GM18519 (cell line): Measurements from ENCODE around the gene FLT1.

Experiments used
- ATAC-seq: cut with Tn5 transposase; IDR thresholded peaks from one replicate; pipeline ENCODE4 v1.9.1; 2021; ENCODE audit warnings: mild to moderate bottlenecking, moderate library complexity; ENCODE audit not compliant: unreplicated experiment, low FRiP score

FLT1 gene, protein sequence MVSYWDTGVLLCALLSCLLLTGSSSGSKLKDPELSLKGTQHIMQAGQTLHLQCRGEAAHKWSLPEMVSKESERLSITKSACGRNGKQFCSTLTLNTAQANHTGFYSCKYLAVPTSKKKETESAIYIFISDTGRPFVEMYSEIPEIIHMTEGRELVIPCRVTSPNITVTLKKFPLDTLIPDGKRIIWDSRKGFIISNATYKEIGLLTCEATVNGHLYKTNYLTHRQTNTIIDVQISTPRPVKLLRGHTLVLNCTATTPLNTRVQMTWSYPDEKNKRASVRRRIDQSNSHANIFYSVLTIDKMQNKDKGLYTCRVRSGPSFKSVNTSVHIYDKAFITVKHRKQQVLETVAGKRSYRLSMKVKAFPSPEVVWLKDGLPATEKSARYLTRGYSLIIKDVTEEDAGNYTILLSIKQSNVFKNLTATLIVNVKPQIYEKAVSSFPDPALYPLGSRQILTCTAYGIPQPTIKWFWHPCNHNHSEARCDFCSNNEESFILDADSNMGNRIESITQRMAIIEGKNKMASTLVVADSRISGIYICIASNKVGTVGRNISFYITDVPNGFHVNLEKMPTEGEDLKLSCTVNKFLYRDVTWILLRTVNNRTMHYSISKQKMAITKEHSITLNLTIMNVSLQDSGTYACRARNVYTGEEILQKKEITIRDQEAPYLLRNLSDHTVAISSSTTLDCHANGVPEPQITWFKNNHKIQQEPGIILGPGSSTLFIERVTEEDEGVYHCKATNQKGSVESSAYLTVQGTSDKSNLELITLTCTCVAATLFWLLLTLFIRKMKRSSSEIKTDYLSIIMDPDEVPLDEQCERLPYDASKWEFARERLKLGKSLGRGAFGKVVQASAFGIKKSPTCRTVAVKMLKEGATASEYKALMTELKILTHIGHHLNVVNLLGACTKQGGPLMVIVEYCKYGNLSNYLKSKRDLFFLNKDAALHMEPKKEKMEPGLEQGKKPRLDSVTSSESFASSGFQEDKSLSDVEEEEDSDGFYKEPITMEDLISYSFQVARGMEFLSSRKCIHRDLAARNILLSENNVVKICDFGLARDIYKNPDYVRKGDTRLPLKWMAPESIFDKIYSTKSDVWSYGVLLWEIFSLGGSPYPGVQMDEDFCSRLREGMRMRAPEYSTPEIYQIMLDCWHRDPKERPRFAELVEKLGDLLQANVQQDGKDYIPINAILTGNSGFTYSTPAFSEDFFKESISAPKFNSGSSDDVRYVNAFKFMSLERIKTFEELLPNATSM (N-terminal part only)

DNA sequence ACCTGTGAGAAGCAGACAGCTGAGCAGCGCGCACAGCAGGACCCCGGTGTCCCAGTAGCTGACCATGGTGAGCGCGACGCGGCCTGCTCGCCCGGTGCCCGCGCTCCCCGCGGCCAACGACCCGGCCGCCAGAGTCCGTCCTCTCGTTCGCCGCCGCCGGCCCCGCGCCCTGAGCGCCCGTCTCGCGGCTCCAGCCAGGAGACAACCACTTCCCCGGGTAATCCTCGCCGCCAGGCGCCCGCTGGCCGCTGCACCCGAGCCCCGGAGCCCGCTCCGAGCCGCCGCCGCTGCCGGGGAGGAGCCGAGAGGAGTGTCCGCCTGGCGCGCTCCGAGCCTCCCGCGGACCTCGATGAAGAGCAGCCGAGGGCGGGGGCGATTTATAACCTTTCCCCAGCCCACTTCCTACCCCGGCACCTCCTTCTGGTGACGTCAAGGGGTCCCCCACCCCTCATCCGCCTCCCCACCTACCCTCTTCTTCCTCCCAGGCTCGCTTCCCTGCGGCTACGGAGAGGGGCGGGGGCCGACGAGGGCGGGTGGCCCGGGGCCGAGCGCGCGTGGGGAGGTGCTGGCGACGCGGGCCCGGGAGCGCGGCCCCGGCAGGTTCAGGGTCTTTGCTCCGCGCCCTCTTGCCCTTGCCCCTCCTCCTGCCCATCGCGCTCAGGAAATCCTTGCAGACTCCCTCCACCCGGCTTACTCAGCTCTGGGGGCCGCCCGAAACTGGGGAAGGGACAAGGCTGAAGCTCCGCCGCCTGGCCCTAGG lies at the start of gene FLT1:
TSS of gene FLT1 (minus strand) at position 351 of the 760 bp plus-strand sequence. CDS start at position 66, 285 bp downstream.
- ATAC-seq = no peak

DNA sequence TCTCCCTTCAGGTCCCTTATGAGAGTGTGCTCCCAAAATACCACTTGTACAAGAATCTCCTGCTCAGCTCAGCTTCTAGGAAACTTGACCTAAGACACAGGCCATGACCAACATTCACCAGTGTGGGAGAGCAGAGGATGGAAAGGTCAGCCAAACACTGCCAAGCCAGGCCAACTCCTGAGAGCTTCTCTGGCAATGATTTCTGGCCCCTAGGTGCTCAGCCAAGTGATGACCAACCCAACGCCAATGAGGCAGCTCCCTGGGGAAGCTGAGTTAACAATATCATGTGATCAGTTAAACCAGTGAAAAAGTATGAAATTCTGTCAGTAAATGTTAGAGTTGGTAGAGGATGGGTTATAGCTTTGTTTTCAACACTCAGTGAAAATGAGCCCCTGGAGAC lies 49.1 kb upstream of the FLT1 start:
- ATAC-seq = no peak

DNA sequence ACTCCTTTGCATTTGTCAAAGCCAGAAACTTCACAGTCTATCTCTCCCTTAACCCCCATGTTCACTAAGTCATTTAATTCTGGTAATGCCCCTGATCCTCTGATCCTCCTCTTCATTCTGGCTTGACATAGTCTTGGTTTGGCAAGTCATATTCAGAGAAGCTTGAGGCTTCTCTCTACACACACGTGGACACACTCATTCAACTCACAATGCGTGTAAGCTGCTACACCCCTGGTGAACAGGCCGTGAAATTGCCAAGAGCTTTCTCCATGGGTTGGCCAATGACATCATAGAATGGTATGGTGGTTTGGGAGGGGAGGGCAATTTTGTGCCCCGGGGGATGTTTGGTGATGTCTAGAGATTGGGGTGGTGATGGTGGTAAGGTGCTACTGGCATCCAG lies 47.9 kb upstream of the FLT1 start:
- no peak for ATAC-seq

DNA sequence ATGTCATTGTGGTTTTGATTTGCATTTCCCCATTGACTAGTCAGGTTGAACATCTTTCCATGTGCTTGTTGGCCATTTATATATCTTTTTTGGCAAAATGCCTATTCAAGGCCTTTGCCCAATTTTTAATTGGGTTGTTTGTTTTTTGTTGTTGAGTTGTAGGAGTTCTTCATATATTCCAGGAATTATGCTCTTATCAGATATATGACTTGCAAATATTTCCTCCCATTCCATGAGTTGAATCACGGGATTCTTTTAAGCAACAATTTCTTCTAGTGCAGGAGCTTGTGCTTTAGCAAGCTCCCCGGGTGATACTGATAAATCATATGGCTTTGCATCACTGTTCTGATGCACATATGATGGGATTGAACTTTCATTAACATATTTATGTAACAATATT lies 47.0 kb upstream of the FLT1 start:
- no peak for ATAC-seq

DNA sequence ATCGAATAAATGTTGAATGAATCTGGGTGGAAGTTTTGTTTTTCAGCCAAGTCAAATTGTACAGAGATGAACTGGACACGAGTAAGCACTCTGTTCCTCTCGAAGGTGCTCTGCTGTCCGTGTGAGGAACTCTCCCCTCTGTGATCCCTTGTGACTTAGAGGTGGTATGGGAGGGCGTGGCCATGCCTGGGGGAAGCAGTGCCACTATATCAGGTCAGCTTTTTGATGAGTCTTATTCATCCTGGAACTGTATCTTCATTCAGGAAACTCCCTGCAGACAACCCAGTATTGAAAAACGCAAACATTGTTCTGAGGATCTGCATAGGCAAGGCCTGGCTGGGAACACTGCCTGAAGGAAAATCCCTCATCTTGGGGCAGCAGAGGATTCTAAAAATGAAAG lies 45.7 kb upstream of the FLT1 start:
- no peak for ATAC-seq

DNA sequence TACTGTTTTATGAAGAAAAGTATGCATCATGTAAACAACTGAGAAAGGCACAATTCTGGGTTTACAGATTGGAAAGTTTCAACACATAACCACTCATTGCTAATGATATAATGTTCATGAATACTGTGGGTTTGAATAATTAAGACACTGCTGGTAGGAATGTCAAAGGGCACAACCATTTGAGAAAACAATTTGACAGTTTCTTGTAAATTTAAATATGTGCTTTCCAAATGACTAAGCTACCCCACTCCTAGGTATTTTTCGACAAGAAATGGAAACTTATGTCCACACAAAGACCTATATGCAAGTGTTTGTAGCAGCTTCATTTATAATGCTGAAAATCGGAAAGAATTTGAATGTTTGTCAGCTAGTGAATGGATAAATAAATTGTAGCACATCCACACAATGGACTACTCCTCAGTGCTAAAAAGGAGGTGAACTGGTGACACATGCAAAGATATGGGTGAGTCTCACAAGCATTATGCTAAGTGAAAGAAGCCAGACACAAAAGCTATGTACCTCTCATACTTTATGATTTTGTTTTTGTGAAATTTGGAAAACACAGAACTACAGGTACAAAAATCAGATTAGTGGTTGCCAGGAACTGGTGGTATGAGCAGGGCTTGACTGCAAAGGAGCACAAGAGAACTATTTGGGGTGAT lies 44.8 kb upstream of the FLT1 start:
- ATAC-seq = no peak

DNA sequence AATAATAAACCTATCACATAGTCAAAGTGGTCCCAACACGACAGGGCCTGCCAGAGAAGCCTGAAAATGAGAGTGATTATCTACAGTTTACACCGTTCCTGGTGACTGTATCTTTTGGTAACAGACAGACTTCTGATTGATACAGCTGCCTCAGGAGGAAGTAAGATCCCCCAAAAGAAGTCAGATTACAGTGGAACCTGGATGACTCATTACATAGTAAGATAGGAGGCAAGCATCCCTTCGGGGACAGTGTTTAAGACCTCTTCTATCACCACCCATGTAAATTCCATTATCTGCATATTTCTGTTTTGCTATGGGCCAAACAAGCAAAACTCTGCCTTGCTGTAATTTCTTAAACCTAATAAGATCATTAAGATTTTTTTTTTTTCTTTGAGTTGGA lies 44.0 kb upstream of the FLT1 start:
- ATAC-seq = no peak

DNA sequence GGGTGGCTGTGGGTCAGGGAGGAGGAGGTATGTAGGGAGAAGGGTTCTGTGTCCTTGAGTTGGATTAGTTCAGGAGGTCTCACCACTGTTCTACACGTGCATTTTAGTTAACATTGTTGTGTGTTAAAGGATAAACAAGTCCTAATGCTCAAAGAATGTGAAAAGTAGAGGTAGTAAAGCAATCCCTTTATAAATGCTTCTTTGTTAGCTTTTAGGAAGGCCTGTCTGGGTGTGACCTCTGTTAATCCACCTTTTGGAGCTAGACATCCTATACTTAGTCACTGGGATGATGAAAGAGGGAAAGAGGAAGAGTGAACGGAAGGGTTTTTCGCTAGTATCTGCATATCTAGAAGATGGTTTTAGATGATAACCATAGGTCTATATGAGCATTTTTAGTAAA lies 42.2 kb upstream of the FLT1 start:
- ATAC-seq = no peak

DNA sequence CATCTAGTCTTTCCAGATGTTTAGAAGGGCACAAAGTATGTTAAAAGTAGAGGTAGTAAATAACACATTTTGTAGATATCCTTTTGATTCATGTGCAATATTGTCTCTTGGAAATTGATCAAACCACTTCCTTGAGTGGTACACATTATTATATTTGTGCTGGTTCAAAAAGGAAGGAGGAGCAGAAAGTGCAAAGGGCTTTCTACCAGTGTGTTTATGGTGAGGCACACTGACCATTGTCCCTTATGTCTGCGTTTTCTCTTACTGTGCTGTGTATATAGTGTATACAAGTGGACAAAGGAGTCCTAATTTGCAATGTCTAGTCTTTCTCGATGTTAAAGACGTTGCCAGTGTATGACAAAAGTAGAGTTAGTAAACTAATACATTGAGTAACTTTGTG lies 41.4 kb upstream of the FLT1 start:
- ATAC-seq = no peak

DNA sequence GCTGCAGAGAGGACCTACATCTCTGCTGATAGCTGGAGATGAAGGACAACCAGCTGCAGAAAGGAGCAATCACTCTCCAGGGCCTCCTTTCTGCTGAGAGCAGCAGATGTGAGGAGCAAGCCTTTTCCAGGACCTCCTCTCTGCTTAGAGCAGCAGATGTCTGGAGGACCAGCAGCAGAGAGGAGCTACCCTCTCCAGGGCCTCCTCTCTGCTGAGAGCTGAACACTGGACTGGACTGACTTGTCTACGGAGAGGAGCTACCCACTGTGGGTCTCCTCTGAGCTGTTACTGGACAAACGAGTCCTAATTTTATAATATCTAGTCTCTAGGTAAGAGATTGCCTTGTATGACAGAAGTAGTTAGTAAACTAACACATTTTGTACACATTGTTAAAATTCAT lies 40.8 kb upstream of the FLT1 start:
- no peak for ATAC-seq

DNA sequence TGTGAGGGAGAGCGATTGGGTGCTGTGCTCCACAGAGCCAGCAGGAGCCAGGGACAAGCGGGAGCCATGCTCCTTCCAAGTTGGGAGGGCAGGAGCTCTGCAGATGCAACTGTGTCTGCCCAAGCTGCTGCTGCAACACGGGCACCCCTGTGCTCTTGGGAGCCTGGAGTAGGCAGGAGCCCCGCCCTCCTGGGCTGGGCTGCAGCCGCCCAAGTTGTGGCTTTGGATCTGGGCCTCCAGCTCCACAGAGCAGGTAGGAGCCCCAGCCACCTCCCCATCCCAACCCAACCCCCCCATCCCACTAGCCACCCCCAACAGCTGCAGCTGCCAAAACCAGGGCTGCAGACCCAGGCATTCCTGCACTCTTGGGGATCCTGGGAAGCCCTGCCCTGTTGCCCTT lies 39.9 kb upstream of the FLT1 start:
- no peak for ATAC-seq

DNA sequence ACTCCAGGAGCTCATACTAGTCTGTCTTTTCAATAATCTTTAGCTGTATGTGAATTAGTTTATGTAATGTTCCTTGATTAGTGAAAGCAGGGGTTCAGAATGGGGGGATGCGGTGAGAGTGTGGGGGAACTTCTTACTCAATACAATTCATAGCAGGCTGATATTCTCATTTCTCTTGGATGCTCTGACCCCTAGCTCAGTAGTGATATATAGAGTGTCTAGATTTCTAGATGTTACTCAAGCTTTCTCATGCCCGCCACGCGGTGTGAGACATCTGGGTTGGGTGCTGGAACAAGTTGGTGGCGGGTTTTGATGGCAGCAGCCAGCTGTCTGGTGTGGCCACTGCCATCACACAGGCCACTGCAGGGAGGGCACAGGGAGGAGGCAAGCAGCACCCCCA lies 39.3 kb upstream of the FLT1 start:
- ATAC-seq = no peak

DNA sequence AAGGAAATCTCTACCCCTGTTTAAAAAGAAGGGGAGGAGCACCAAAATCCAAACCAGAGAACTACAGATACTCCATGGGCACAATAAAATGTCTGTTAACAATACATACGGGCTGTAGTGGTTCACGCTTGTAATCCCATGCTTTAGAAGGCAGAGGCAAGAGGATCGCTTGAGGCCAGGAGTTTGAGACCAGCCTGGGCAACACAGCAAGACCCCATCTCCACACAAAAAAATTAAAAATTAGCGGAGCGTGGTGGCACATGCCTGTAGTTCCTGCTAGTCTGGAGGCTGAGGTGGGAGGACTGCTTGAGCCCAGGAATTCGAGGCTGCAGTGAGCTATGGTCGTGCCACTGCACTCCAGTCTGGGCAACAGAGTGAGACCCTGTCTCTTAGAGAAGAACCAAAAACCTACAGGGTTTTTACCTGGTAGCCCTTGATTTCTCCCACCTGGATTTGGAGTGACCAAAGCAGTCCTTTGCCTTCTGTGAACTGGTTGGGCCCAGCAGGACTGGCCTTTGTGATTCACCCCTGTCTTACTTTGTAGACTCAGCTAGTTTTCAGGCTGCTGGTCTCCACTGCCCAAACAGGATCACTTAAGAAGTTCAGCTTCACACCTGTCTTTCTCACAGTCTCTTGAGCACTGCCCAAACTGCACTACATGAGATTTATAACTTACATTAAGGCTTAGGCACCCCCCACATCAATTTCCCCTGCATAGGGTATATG lies 38.7 kb upstream of the FLT1 start:
- ATAC-seq = no peak

DNA sequence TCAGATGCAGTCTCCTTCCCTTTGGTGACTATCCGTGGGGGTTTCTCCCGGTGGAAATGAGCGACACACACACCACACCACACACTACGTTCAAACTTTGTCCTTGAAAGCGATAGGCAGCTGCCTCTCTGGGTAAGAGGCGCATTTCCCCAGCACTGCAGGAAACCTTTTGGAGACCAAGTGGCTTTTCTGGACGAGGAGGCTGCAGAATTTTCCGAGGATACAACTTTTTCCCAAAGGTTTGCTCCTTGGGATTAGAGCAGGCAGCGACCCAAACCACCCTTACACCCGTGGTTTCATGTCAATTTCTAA lies 38.2 kb upstream of the FLT1 start:
- ATAC-seq = no peak

DNA sequence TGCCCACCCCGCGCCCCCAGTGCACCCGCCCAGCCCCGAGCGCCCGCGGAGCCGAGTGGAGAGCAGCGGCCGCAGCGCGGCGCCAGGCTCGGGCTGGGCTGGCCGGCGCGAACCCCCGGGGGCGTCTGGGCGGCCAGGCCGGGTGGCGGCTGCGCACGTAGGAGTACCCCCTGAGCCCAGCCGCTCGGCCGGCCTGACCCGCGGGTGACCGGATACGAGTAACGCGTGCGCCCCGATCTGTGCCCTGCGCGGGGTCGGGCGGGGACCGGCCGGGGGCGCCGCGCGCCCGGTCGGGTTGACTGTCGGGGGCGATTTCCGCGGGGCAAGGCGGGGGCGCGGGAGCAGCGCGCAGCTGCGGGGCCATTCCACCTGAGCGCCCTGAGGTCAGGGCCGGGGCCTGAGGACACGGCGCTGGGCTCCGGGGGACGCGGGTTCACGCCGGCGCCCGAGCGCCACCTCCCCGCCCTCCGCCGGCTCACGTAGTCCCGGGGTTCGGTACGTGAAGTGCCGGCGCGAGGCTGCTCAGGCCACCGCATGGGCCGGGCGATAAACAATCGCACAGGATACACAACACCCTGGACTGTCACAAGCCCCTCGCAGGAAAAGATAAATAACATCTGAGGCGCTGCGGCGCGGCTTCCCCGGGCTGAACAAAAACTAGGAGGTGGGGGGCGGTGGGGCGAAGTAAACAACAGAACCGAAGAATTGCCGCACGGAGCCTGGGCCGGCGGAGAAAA lies 37.6 kb upstream of the FLT1 start:
- no peak for ATAC-seq

DNA sequence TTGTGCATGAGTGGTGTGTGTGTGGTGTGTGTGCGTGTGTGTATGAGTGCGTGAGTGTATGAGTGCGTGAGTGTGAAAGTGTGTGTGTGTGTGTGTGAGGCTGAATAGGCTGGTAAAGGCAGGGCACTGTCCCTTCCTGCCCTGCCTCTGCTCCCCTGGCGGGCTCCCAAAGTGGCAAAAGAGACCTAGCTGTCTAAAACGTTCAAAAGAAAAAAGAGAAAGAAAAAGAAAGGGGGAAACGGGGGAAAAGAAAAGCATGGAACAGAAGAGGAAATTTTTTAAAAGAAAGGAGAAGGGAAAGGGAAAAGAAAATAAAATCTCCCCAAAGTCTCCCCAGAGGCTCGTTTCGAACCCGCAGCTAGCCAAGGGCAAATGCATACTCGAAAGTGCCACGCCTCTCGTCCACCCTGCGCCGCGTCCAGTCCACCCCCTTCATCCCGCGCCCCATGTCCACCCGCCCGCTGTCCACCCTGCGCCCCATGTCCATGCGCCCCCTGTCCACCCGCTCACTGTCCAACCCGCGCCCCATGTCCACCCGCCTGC lies 37.0 kb upstream of the FLT1 start:
- ATAC-seq = no peak

DNA sequence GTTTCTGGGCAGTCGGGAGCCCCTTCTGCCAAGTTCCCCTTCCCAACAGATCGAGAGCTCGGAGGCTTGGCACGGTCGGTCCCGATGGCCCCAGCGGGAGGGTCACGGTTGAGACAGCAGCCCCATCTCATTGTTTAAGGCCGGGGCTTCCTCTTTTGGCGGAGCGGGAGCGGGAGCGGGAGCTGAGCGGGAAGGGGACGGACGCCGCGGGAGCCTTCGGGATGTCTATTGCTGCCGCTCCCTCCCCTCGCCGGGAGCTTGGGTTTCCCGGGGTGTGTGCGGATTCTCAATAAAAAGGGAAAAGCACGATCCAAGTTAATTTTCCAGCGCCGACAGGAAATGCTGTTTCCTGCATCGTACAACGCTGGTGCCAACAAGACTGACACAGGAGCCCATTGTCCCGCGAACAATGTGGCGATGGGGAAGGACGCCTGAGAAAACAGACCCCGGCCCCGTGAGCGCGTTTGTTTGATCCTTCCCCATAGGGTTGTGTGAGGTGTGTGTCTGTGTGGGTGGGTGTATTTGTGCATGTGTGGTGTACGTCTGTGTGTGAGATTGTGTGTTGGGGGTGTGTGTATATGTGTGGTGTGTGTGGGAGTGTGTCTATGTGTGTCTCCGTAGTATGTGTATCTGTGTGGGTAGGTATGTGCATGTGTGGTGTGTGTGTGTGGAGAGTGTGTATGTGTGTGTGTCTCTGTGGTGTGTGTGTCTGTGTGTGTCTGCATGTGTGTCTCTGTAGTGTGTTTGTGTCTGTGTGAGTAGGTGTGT lies 36.3 kb upstream of the FLT1 start:
- ATAC-seq = no peak

DNA sequence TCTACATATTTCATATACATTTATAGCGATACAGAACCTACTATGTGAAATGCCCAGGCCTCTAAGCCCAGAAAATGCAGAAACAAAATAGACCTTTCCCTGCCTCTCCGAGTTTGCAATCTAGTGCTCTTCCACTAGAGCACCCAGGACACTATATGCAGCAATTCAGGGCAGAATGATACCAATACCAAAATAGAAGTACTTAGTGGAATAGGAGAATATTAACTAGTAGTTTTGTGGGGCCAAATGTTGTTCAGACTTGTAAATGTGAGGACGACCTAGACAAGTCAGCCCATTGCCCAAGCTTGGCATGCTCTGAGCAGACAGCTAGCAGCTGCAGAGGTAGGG lies 35.8 kb upstream of the FLT1 start:
- ATAC-seq = no peak
